Measurements from ENCODE around the gene KIR2DL1.
"Not testable (repeated sequence)": the region's sequence is repeated elsewhere in the genome, so short reads cannot be mapped to it uniquely, and the experiment has no call there.

Gene KIR2DL1

GRCh38 chr19:54824416-54824815, 54.8 kb downstream of the KIR2DL1 start:
- not testable (repeated sequence) for DNase-seq

GRCh38 chr19:54825326-54825725, 55.7 kb downstream of the KIR2DL1 start:
- DNase-seq: not testable (repeated sequence)

- DNase-seq: not testable (repeated sequence)
Observed at GRCh38 chr19:54828064-54828463, 58.5 kb downstream of the KIR2DL1 start.

GRCh38 chr19:54832496-54832895, 62.9 kb downstream of the KIR2DL1 start, which contains the start of gene KIR2DS4:
Gene KIR2DS4, plus strand, starts transcription at chr19:54832676.
- not testable (repeated sequence) for DNase-seq

Measured in NCI-H526 (cell line).